ENCODE measurements around the gene APAF1.
A peak's percentile ranks its signal among the peaks of the same experiment; 100 is the strongest.

The APAF1 gene

DNA sequence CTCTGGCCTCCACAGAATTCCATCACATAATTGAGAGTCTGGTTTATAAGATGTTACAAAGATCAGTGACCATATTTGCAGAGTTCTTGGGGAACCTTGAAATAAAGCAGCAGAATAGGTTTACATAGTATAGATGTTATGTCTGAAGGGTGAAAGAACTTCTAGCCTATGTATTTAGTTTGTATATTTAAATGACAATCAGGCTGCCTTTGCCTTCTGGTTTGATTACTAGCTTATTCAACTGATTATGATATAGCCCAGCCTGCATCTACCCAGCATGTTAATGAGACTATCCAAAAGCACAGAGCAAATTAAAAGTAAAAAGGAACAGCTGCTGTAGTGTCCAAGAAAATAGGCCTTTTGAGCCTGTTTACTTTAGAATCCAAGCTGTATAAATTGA, 85.3 kb downstream of the APAF1 start:
- DNase-seq (ENCODE audit: low spot score): no peak

DNA sequence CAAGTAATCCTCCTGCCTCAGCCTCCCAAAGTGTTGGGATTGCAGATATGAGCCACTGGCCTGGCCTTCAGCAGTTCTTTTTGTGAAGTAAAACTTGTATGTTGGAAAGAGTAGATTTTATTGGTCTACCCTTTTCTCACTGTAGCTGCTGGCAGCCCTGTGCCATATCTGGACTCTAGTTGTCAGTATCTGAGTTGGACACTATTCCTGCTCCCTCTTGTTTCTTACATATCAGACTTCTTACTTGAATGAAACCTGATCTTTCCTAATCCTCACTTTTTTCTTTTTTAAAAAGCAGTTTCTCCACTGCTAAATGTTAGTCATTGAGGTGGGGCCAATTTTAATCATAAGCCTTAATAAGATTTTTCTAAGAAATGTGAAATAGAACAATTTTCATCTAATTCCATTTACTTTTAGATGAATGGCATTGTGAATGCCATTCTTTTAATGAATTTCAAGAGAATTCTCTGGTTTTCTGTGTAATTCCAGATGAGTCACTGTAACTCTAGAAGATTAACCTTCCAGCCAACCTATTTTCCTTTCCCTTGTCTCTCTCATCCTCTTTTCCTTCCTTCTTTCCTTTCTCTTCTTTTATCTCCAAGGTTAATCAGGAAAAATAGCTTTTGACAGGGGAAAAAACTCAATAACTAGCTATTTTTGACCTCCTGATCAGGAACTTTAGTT, 88.7 kb downstream of the APAF1 start:
- no peak for DNase-seq (ENCODE audit: low spot score)

DNA sequence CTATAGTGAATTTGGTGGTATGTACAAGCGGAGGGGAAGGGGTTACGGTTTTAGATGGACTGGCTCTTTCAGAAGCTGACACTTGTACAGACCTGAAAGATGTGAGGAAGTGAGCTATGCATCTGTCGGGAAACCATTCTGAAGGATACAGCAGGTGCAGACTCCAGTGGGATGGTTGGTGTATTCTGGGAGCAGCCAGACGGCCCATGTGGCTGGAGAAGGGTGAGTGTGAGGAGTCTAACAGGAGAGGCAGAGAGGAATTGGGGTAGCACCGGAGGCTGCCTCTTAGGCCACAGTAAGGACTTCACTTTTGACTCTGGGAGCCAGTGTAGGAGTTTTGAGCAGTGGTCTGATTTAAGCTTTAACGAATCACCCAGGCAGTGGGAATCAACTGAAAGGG, 90.7 kb downstream of the APAF1 start:
- DNase-seq (ENCODE audit: low spot score): no peak

DNA sequence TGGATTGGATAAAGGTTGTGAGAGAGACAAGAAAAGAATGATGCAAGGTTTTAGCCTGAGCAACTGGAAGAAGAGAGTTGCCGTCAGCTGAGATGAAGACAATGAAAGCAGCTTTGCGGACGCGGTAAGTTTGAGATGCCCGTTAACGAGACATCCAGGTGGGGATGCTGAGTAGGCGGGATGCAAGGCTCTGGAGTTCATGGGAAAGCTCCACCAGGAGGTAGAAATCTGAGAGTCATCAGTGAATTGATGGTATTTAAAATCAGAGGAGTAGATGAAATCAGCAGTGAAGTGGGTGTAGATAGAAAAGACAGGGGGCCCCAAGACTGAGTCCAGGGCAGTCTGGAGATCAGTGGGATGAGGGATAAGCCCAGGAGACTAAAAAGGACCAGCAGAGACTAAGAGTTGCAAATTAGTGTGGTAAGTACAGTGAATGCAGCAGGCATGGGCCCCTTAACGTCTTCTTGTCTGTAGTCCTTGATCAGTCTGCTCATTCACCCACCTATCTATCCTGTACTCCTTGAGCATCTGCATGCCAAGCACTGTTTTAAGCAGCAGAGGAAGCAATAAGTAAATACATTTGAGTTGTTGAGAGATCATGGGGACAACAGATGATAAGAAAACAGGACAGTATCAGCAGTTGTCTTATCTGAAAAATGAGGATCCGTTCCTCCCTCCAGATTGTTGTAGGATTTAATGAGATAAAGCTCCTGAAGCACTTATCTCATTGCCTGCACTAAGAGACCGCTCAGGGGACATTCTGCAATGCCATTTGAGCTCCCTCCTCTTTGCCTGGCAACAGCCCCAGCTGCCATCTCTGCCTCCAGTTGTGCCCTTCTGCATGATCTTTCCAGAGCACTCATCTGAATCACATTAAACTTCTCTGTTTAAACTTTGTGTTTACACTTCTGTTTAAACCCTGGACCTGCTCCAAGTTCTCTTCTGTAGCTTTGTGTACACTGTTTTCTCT, 91.5 kb downstream of the APAF1 start:
- no peak for DNase-seq (ENCODE audit: low spot score)

DNA sequence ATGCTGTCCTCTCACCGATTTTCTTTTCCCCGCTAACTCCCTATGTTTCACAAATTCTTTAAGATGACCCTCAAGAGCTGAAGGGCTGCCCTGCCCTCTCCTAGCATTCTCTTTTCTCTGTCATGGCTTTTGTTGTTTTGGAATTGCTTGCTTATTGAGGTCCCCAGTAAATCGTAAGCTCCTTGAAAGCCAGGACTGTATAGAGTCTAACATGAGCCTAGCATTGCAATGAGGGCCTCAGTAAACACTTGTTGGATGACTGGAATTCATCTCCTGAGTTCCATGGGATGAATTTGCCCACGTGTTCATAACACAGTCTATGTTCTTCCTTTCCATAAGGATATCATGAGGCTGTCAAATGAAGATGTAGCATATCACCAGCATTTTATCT, 92.2 kb downstream of the APAF1 start:
- no peak for DNase-seq (ENCODE audit: low spot score)

DNA sequence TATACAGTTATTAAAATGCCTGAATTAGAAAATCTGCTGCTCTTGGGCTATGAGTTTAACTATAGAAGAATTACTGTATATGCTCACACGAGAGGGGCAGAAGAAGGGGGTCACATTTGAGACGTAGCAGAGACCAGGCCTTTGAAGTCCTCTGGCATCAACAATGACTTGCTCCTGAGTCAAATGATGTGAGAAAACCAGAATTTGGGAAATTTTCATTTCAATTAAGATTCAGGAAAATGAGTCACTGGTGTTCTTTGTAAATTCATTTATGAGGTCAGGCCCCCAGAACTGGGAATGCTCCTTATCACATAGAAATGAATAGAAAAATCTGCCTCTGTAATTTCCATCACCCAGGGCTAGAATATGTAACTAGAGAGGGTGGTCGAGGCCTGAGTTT, 92.9 kb downstream of the APAF1 start:
- DNase-seq (ENCODE audit: low spot score): peak; percentile 23

DNA sequence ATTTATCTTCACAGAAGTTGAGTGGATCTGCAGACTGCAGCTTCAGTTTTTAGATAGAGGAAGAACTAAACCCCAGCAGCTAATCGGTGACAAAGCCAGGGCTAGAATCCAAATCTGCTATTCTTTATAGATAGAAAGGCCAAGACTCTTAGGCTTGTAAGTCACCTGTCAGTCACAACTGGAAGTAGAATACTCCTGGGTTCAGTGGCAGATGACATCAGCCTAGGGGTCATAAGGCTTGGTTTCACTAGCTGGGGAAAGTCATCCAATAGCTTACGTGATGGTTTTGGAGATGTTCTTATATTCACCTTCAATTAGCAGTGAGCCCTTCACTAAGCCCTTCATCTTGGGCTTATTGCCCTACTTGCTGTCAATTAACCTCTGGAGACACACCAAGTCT, 93.4 kb downstream of the APAF1 start:
- DNase-seq (ENCODE audit: low spot score): no peak

DNA sequence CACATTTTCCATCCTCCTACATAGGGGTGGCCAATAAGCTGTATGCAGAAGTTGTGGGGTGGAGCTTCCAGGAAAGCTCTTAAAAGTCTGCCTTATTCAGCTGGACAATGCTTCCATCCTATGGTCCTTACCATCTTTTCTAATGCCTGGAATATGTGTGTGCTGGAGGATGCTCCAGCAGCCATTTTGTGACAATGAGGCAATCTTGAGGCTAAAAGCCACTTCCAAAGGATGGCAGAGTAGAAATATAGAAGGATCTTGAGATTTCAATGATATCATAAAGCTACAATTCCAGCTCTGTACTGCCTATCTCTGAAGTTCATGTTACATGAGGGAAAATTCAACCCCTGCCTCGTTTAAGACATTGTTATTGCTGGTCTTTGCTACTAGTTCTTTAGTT, 95.7 kb downstream of the APAF1 start:
- DNase-seq (ENCODE audit: low spot score): no peak

DNA sequence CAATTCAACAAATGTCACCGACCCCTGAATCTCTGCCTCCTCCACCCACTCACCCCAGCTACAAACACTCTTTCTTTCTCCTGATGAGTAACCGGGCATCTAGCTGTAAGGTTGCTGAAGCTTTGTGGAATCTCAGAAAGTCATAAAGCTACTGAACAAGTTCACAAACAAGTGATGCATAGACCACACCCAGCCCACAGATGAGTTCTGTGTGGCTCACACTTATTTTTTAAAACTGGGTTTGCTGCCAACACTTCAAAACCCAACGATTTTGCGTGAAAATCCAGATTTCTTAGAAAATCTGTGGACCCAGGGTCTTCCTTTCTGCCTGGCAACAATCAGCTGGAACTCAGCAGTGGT, 96.1 kb downstream of the APAF1 start:
- DNase-seq (ENCODE audit: low spot score): no peak

DNA sequence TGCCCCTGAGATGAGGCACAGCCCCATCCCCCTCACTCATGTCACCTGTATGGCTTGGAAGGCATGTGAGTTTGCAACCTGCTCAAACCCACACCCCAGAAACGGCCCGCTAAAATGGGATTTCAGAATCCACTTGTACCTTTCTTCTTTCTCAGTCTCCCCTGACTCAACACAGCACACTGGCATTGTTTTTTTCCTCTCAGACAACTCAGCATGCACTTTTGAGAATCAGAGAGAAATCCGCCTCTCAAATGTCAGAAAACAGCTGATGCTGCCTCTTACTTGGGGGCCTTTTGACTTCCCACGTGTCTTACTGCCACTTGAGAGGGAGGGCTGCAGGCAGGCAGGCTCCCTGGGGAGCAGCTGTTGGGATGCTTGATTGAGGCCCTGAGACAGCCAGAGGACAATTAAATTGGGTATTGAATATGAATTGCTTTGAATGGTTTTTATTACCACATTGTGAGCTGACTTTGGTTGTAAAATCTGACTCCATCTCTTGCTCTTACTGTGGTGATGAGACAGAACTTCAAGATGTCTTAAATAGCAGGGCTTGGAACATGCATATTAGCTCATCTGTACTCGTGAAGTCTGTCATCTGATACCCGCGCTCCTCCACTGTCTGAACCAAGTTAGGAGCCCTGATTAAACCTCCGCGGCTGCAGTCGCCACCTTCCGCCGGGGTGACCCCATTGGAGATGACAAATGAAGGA, 96.6 kb downstream of the APAF1 start:
- DNase-seq (ENCODE audit: low spot score): no peak

DNA sequence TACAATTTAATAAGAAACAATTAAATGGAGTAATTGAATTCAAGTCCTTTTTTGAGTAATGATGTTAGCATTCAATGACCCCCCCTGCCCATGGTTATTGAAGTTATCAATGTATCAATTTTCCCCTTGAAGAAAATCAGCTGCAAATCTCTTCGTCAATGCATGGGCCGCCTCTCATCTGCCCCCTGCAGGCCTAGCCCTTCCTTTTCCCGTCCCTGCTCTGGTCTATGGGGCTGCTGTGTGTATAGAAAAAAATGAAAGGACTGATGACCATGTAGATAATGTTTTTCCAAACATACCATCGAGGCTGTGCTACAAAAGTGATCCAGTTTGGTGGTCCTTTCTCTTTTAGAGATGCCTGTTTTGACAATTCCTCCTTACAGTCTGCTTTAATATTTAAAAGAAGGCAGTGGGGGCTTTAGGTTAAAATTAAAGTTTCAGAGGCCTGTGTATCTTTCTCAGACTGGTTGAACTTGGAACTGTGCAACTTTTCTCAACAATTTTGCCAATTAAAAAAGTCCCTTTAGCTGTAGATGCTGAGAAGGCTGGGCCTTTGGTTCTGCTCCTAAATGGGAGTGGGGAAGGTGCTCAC, 98.4 kb downstream of the APAF1 start:
- DNase-seq (ENCODE audit: low spot score): peak; percentile 40

DNA sequence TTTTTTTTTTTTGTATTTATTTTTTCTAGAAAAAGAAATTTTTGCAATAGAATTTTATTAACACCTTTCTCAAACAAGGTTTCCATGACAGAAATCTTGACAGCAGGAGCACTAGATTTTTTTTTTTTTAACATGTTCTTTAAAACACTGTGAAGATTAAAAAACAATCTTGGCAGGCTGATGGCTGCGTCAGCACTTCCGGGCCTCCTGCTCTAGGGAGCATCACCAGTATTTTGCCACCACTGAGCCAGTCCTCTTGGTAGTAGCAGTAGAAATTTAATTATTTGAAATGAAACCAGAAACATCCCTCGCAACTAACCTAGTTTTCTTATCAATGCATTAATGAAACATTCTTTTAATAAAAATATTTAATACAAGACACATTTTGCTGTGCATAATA, 99.6 kb downstream of the APAF1 start:
- no peak for DNase-seq (ENCODE audit: low spot score)

DNA sequence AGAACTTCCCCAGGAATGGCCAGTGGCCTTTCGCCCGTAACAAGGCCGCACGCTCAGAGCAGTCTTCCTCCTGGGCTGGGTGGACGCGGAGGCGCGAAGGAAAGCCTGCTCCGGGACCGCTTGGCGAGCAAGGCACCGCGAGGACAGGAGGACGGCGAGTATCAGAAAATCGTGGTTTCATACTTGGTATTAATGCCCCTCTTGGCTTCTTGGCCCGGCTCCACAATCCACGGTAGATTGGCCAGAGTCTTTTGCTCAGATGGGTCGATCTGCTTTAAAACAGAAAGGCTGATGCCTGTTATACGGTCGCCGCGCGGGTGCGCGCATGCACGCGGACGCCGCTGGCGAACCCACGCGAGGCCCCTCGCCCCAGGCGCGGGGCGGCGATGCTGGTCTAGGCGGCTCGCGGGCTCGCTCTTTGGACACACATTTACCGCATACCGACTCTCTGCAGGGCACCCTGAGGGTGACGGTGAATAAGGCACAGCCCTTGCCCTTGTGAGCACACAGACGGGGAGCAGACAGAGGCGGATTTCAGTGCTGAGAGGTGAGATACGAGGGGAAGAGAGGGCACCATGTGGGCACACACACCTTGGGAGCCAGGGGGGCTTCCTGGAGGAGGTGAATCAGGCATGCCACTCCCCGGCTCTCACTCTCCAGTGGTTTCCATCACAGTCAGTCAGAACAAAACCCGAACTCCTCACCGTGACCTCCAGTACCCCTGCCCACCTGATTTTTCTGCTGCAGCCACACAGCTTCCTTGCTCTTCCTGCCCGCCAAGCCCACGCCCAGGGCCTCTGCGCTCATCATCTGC, 100.7 kb downstream of the APAF1 start:
- DNase-seq (ENCODE audit: low spot score): peak; percentile 7

DNA sequence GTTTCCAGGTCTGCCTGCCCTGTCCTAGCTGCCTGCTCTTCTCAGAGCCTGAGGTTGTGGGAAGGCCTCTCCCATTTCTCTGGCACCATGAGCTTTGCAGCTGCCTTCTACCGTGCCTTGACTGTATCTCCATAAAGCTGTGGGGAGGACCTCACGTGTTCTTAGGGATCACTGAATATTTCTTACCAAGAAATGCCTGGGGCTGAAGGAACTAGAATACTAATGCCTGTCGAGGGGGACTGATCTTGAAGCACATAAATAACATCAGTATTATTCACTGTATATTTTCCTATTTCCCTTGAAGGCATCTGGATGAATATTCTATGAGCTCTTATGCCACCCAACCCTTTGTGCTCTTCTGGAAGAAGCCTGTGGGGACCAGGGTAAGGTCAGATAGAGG, 103.4 kb downstream of the APAF1 start:
- DNase-seq (ENCODE audit: low spot score): no peak

DNA sequence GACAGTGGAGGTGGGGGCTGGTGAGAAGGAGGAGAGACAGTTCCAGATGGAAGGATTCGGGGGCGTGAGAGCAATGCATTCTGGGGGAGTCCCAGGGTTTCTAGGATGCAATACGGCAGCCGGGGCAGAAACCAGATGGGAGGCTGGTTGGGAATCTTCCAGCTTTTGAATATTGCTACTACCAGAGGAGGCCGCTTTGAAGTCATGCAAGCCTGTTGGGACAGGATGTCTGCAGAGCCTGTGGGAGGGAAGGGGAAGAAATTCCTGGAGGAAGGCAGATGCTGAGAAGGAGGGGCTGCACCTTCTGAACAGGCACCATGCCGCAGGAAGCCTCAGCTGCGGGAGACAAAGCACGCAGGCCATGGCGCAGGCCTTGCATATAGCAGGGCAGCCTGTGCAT, 105.4 kb downstream of the APAF1 start:
- no peak for DNase-seq (ENCODE audit: low spot score)

DNA sequence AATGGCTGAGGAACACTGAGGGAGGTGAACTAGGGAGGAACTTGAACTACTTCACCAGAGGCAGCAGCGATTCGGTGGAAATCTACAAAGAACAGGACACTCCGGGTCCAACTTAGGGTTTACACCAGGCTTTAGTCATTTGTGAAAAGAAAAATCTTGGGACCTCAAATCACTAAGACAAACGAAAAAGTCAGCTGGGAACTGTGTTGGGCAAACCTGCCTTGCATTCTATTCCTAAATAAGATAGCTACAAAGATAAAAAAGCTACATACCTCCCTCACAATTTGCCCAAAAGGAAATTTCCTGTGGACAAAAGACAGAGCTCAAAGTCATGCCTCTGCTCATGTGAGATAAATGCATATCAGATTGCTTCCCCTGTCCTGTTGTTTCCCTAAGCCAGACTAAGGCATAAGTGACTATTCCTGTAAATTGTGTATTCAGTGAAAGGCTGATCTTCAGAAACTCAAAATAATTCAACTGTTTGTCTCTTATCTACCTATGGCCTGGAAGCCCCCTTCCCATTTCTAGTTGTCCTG, 106.6 kb downstream of the APAF1 start:
- DNase-seq (ENCODE audit: low spot score): no peak

DNA sequence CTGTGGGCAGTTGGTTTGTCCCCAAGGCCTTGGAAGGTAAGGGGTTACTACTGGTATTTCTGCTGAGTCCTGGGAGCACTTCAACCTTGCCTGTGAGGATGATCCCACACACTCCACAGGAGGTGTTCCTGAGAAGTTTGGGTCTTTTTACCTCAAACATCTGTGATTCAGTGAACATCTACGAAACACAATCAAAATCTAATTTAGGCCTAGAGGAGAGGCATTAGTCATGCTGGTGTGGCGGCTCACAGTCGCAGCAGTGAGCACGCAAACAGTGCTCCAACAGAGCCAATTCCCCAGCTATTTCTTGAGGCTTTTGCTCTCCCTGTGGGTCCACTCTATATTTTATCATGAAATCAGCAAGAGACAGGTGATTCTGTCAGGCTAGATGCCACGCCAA, 107.6 kb downstream of the APAF1 start:
- DNase-seq (ENCODE audit: low spot score): no peak

DNA sequence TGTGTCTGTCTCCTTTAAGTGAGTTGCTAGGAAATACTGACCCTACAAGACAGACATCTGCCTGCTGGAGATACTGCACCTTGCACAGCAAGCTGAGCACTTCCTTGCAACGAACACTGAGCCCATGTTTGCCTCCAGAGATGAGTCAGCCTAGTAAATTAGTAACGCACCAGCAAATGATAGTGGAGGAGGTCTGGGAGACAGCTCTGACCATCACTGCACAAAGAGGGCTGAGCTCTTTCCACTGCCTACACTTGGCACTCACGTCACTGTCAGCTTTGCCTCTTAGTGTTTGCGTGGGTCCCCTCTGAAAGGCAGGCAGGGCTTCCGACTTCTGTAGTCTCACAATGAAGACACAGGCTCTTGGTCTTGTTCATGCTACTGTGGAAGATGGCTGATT, 109.0 kb downstream of the APAF1 start:
- no peak for DNase-seq (ENCODE audit: low spot score)

DNA sequence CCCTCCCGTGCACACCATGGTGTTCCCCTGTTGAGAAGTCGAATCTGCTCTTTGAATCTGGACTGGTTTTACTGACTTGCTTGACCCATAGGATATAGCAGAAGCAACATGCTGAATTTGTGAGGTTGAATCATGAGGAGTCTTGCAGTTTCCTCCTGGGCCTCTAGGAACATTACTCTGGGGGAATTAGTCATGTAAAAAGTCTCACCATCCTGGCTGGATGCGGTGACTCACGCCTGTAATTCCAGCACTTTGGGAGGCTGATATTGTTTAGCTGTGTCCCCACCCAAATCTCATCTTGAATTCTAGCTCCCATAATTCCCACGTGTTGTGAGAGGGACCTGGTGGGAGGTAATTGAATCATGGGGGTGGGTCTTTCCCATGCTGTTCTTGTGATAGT, 110.8 kb downstream of the APAF1 start:
- DNase-seq (ENCODE audit: low spot score): peak; percentile 62

DNA sequence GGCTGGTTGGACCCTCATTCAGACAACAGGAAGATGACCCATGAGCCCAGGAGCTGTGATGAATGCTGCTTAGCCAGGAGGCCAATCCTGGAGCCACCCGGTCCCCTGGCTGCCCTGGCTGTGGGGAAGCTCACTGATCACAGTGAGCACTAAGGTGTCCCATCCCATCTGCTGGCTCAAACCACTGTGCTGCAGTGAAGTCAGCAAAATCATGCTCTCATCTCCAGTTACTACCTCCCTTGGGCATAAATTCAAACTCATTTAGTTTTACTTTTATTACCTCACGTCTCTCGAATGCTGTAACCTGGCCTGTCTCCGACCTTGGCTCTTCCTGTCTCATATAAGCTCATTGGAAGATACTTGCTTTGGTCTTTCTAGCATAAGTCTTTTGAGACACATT, 112.4 kb downstream of the APAF1 start:
- no peak for DNase-seq (ENCODE audit: low spot score)

DNA sequence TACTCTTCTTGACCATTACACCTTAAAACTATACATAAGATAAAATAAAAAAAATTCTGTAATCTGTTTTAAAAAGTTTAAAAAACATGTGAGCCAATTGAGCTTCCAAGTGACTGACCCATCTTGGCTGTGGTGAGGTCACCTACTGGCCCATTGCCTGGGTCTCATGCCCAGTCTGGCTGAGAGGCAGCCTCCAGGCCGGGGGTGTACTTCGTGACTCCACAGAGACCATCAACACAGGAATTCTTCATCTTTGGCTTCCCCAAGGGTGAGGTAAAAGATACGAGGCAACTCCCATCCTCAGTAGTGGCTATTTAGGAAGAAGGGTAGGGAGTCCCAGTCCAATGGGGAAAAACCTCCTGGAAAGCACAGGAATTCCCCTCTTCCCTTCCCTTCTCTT, 113.2 kb downstream of the APAF1 start:
- no peak for DNase-seq (ENCODE audit: low spot score)
